HS-27A (cell line): ENCODE data around the gene CCT5.
A peak's percentile ranks its signal among the peaks of the same experiment; 100 is the strongest.

ENCODE experiments used
- DNase-seq: peaks from one replicate; pipeline ENCODE4 v3.0.0-alpha.2; 2012; ENCODE audit warnings: low read depth, missing footprints

Gene CCT5

GRCh38 chr5:10277773-10278630 is 27.9 kb downstream of the CCT5 start:
- no peak for DNase-seq

DNA sequence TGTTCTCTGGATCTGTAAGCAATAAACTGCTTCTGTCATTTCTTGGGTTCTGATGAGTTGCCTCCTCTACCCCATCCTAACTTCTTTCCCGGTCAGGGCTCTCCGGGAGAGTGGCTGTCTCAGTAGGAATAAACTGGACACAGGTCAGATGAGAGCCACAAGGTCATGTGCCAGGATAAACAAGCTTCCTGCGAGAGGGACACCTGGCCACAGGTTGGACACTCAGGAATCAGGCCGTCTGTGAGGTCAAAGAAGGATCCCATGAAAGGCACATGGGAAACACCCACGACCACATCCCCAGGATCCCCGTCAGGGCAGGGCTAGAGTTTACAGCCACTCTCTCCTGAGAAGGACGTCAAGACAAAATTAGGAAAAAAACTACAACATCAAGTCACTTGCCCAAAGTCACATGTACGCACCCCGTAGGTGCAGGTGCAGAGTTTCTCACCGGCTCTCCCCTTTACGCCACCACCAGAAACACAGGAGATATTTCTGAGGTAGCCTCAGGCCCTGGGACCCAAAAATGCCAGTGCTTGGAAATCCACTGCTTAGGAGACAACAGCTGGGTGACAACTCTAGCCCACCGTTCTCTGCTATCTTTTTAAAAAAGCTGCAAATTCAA is 28.7 kb downstream of the CCT5 start:
- DNase-seq: no peak

DNA sequence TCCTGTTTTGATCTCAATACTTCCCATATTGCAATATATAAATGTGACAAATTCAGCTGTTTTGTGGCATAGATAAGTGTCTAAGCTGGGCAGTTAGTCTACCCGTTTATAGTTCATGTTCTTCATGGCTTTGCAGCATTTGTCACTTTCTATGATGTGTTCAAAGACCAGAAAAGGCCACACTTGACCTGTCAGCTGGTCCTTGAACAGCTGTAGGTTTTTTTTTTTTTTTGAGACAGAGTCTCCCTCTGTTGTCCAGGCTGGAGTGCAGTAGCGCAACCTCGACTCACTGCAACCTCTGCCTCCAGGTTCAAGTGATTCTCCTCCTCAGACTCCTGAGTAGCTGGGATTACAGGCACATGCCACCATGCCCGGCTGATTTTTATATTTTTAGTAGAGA is 29.2 kb downstream of the CCT5 start:
- DNase-seq: no peak

- DNase-seq: no peak
Observed at GRCh38 chr5:10279925-10280720, 30.0 kb downstream of the CCT5 start.

DNA sequence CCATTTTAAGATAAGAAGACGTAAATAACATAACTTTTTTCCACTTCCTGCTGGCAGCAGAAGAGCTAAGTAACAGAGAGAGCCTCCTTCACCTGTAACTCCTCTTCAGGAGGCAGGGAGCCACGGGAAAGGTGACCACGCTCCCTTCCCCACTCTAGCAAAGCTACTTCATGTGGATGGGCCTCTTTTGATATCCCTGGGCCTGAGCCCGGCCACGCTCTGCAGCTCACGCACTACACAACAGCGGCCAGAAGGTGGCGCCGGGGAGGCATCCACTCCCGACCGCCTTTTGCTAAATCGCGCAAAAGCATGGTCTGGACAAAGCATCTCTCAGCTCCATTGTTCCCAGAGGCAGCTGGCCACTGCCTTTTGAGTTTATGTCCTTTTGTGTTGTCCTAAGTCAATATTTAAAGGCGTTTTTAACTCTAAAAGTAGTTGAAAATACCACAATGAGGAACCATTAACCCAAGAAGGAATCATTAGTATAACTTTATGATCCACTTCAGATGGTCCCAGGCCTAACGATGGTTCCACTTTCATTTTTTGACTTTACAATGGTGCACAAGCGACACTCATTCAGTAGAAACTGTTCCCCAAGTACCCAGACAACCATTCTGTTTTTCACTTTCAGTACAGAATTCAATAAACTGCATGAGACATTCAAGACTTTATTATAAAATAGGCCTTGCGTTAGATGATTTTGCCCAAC is 34.0 kb downstream of the CCT5 start:
- peak; percentile 36 for DNase-seq

GRCh38 chr5:10285362-10285761 is 35.3 kb downstream of the CCT5 start:
- peak; percentile 19 for DNase-seq

- DNase-seq: no peak
Observed at GRCh38 chr5:10286162-10286861, 36.2 kb downstream of the CCT5 start.

DNA sequence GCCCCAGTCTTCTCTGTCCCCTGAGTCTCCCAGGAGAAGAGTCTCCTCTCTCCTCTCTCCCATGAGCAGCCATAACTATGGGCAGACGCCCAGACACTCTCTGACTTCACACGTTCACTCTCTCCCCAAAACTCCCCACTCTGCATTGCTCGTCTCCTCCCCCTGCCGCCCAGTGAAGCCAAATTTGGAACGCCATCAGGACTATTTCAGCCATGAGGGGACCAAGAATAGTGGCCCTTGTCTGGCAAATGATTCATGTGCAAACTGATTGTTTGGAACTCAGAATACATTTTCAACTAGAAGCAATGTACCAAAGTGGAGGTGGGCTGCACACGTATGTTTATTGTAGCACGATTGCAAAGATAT is 36.8 kb downstream of the CCT5 start:
- DNase-seq: no peak

- no peak for DNase-seq
Observed at GRCh38 chr5:10288592-10289219, 38.6 kb downstream of the CCT5 start.

DNA sequence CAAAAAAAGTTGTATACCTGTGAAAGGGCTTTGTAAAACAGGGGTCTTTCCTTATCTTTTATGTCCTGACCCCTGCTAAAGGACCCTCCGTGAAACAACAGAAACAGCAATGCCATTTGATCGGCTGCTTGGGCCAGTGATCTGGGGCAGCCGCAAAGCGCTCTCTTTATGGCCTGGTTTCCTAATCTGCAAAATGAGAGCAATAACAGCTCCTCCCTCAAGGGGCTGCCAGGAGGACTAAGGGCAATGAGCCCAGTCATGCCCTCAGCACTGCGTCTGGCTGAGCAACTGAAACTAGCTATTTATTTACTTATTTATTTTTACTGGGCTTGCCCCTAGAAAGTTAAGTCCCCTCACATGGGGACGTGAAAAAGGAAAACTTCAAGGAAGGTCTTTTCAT is 39.3 kb downstream of the CCT5 start:
- DNase-seq: no peak

- DNase-seq: no peak
Observed at GRCh38 chr5:10289991-10290390, 39.9 kb downstream of the CCT5 start.

- no peak for DNase-seq
Observed at GRCh38 chr5:10290438-10290837, 40.4 kb downstream of the CCT5 start.

DNA sequence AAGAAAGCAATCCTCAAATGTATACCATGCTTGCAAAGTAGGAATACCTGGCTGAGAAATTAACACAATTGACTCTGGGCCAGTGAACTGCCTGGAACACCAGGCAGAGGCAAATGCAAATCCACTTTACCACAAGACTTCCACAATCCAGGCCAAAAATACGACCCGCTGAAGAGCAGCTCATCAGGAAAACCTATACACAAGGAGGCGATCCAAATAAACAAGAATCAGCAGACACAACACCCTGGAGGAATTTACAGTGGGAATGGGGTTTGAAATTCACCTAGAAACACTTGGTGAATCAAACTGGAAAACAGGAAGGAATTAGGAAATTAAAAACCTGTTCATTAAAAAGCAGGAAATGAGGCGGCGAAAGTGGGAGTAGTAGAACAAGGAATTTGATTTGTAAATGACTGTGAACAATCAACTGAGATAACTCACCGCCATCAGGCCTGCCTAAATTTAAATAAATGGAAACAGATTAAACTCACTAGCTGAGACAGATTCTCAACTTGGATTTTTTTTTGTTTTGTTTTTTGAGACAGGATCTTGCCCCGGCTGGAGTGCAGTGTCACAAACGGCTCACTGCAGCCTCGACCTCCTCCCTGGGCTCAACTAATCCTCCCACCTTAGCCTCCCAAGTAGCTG is 41.7 kb downstream of the CCT5 start:
- DNase-seq: no peak

DNA sequence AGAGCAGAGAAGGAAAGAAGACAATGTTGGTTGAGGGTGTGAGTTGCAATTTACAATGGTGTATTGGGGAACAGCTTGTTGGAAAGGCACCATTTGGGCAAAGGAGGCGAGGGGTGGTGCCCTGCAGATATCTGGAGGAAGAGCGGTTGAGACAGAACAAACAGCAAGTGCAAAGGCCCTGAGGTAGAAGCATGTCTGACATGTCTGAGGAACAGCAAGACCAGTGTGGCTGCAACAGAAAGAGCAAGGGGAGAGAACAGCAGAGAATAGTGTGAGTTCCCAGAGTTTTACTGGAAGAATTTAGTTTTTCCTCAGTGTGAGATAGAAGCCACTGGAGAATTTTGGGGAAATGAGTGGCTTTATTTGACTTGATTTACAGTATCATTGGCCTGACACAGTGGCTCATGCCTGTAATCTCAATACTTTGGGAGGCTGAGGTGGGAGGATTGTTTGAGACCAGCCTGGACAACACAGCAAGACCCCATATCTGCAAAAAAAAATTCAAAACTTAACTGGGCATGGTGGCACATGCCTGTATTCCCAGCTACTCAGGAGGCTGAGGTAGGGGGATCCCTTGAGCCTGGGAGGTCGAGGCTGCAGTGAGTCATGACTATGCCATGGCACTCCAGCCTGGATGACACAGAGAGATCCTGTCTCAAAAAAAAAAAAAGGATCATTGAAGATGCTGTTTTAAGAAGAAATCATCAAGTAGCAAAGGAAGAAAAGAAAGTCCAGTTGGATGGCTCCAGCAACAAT is 44.0 kb downstream of the CCT5 start:
- no peak for DNase-seq

DNA sequence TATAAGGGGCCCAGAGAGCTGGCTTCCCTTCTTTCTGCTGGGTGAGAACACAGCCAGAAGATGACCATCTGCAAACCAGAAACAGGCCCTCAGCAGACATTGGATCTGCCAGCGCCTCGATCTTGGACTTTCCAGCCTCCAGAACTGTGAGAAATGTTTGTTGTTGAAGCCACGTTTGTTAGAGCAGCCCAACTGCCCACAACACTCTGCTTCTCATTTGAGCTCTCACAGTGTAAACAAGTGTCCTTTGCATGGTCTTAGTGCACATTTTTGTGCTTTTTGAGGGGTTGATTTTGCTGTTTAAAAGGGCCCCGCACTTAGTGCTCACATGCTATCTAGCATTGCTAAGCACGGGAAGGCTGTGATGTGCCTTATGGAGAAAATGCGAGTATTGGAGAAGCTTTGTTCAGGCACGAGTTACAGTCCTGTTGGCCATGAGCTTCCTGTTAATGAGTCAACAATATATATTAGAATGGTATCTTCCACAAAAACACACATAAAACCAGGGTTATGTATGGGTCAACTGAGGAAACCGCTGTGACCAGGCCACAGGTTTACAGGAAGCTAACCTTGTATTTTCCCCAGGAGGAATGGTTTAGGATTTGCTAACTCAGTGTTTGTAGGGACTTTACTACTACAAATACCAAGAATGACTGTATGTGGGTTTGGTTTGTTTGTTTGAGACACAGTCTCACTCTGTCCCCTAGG is 45.7 kb downstream of the CCT5 start:
- DNase-seq: no peak

GRCh38 chr5:10297646-10298204 is 47.6 kb downstream of the CCT5 start:
- DNase-seq: no peak

DNA sequence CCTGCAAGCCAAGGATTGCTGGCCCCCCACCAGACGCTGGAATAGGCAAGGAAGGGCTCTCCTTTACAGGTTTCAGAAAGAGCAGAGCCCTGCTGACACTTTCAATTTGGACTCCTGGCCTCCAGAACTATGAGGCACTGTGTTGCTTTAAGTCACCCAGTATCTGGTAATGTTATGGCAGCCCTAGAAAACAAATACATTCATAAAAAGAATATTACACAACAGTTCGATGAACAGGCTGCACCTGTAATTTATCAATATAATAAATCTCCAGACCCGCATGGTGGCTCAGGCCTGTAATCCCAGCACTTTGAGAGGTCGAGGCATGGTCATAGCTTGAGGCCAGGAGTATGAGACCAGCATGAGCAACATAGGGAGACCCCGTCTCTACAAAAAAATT is 50.2 kb downstream of the CCT5 start:
- DNase-seq: no peak

DNA sequence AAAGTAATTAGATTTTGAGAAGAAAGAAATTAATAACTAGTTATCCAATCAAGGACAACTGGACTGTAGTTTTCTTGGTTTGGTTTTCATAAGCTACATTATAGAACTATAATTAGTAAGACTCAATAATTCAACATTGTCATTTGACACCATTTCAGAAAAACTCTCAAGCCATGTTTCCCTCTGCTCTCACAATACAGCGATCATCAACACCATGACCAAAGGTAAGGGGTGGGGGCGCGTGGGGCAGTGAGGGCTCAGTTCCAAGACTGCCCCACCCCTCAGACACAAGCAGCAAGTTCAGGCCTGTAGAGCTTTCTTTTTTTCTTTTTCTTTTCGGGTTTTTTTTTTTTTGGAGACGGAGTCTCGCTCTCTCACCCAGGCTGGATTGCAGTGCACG is 51.2 kb downstream of the CCT5 start:
- no peak for DNase-seq
